Activated T-helper 1 cell treated with anti-CD3 and anti-CD28 coated beads, Interleukin-2, amount 50 U/mL, for 16 hours (primary cell): ENCODE measurements around the gene PITX1.
"Not testable (repeated sequence)": the region's sequence is repeated elsewhere in the genome, so short reads cannot be mapped to it uniquely, and the experiment has no call there.

Experiments used
- DNase-seq, 2 donors: peaks; one replicate each; pipeline ENCODE4 v3.0.0-alpha.2; 2020; ENCODE audit warnings: low read depth in 1 of 2, low spot score in 1 of 2

PITX1 gene

DNA sequence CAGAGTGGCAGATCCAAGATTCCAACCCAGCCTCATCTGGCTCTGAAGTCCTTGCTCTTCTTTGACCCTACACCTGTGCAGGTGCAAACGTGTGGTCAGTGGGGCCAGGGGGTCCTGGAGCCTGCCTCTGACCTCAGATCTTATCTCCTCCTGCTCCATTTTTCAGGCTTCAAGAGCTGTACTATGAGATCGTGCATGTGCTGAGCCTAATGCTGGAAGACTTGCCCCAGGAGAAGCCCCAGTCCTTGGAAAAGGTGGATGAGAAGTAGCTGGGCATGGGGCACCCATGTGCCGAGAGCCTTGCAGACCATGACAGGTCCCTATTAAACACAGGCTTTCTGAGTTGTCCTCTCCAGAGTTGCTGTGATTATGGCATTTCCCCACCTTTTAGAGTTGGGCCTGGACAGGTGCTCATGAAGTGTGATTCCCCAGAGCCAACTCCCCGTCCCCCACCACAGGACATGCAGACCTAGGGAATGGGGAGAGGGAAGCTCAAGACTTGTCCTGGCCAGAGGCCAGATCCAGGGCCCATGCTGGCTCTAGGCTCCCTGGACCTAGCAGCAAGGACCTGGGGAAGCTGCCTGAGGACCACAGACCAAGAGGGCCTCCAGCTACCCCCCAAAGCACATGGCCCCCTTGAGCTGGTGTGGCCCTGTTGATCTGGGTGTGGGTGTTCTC, 22.5 kb downstream of the PITX1 start:
- DNase-seq, result no peak

DNA sequence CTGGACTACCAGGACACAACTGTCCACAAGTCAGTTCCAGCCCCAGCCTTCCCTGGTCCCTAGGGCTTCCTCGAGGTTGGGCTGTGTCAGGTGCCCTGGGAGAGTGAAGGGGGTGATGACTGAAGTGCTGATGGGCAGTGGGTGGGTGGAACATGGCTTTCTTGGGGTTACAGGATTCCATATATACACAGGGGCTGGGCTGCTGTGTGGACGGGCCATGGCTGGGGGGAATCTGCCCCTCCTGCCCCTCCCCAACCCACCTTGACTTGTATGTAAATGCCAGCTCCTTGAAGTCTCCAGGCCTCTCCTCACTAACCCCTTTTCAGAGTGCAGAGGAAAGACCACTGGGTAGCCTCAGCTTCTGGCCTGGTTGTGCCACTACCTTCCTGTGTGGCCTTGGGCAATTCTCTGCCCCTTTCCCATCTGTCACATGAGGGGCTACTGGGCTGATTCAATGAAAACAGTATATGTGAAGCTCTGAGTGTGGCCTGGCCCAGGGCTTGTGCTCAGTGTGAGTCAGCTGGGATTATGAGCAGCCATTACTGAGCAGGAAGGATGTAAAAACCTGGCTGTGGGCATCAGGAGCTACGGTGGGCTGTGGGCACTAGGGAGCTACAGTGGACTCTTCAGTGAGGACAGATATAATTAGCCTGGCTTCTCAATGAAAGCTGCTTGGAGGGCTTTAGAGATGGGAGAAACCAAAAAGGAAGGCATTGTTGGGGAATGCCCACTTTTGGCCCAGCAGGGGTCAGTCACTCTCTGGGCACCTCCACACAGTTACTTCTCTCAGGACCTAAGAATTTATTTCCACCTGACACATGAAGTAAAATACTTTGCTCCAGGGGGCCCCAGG, 23.3 kb downstream of the PITX1 start:
- DNase-seq, result no peak

DNA sequence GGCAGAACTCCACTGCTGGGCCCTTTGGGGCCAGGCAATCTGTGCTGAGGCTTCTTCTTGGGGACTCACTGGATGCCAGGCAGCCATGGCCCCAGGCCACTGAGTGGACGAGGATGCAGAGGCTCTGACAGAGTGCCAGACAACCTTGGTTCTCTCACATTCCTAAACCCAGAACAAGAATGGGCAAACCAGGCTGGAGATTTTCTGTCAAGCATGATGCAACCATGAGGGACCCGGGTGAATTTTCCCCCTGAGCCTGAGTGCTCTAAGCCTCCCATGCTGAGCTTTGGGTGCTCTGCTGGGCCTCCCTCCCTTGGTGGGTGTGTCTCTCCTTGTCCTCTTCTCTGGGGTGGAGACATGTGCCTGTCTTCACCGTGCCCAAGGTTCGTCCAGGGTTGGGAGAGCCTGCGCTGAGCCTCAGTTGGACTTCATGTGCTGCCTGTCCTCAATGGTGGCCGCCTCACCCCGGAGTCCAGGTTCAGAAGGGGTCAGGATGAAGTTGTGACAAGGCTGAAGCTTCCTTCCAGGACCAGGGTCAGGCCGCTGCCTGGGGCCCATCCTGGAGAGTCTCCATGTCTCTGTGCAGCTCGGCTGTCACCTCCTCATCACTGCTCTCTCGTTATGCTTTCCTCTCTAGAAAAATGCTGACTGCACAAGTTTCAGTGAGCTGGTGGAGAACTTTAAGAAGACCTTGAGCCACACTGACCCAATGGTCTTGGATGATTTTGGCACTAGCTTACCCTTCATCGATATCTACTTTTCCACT, 24.1 kb downstream of the PITX1 start:
- DNase-seq, result no peak

DNA sequence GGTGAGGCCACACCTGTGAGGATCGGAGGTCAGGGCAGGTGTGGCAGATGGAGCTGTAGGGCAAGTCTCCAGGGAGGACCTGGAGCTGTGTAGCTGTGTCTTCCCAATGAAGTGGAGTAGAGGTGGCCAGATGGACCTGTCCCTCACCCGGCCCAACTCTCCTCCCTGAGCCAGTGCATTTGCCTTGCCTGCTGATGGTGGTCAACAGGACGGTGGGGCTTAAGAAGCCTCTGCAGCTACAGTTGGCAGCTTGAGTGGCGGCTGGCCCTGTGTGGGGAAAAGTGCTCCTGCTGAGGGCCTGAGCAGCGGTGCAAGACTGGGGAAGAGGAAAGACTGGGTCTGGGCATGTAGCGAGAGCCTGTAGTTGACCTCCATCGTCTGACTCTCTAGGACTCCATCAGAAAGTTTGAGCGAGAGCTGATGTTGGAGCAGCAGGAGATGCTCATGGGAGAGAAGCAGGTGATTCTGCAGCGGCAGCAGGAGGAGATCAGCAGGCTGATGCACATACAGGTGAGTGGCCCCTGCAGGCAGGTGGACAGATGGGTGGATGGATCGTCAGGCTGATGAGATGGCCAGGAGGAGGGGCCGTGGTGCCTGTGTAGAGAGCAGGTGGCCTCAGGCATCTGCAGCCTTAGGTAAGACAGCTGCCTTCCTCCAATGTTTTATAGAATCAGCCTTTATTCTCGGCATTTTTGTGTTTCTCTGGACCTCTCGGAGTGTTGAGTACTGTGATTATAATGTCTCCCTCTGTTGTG, 24.9 kb downstream of the PITX1 start:
- DNase-seq, result no peak

DNA sequence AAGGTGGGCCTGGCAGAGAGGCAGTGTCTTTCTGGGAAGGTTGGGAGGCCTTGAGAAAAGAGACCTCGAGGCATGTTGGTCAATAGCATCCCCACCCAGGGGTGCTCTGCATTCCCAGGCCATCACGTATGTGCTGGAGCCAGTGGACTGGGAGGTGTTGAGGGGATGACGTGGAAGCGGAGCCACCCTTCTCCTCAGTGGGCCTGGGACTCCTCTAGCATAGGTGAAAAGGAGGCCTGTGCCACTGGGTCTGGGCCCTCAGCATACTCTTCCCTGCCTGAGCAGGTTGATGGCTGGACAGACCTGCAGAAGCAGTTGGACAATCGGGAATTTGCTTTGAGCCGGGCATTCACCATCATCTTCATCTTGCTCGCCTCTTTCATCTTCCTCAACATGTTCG, 25.5 kb downstream of the PITX1 start:
- DNase-seq, result no peak

DNA sequence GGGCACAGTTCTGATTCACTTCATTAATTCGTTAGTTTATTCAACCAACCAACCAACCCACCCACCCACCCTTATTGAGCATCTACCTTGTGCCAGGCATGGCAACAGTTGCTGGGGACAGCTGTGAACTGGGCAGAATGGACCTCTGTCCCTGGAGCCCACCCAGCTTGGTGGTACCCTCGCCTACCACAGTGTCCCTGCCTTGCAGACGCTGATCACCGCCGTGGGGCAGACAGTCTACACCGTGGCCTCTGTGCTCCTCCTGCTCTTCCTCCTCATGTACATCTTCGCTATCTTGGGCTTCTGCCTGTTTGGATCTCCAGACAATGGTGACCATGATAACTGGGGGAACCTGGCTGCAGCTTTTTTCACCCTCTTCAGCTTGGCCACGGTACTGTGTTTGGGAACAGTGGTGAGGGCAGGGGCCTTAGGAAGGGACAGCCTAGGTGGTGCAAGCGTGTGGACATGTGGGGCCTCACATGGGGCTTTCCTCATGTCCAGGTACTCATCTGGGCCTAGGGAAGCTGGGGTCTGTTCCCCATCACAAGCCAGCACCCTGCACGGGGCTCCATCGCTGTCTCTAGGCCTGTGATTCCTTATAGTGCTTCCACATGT, 26.2 kb downstream of the PITX1 start:
- no peak for DNase-seq

DNA sequence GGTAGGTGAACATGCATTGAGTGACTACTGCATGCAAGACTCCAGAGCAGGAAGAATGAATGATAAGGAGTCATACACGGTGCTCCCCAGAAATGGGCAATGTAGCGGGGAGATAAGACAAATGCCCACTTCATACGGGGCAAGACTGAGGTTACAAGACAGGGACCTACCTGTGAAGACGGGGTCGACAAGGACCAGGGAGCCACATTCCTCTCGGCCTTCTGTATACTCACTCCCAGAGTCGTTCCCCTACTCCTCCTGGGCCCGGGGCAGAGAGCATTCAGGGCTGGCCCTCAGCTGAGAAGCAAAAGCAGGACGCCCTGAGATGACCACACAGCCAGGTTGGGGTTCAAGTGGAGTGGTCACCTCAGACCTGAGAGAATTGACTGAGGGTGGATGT, 26.7 kb downstream of the PITX1 start:
- DNase-seq, result no peak

DNA sequence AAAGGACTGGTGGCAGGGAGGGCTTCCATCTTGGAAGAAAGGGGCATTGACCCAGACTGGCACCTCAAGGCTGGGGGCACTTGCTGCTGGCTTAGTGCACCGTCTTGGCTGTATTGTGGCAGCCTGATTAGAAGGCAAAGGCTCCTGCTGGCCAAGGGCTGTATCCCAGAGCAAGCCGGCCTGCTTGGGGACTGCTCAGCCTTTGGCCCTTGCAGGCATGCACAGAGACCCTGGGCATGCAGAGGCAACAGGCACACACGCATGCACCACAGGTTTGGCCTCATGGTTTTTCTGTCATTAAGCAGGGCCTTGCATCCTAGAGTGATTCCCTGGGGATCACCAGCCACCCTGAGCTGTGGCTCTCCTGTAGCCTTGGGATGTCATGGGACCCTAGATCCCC, 29.0 kb downstream of the PITX1 start:
- DNase-seq, result no peak

DNA sequence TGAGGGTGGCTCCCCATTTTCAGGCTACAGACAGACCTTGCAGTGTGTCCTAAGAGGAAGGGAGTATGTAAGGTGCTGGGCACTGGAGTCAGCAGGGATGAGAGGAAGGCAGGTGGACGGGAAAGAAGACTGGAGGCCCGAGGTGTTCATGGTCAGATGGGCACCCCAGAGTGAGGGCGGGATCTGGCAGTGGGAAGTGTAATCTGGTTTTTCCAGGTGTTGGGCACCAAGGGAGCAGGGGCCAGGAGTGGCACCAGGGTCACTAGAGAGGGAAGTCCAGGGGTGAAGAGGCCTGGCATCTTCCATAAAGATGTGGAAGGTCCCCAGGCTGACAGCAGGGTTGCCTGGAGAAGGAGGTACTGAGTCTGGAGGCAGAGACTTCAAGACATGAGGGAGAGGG, 29.7 kb downstream of the PITX1 start:
- DNase-seq, result no peak

DNA sequence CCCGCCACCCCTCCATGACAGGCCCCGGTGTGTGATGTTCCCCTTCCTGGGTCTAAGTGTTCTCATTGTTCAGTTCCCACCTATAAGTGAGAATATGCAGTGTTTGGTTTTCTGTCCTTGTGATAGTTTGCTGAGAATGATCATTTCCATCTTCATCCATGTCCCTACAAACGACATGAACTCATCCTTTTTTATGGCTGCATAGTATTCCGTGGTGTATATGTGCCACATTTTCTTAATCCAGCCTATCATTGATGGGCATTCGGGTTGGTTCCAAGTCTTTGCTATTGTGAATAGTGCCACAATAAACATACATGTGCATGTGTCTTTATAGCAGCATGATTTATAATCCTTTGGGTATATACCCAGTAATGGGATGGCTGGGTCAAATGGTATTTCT, 36.0 kb downstream of the PITX1 start:
- not testable (repeated sequence) for DNase-seq

DNA sequence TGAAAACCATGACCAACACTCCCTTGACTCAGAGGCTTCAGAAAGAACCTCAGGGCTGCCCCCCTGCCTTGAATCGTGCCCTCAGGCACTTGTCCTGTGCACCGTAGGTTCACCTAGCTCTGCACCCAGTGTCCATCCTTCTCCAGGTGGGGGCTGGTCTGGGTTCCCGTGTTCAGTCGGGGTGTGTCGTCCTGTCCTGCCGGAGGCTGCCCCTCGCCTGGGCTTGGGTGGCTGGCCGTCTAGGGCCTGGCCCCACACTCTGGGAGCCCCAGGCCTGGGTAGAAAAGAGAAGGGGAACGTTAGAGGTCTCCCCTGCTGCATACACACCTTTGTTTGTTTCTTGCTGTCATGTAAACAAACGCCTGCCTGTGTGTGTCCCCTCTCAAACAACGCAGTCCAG, 37.0 kb downstream of the PITX1 start:
- DNase-seq, result no peak

DNA sequence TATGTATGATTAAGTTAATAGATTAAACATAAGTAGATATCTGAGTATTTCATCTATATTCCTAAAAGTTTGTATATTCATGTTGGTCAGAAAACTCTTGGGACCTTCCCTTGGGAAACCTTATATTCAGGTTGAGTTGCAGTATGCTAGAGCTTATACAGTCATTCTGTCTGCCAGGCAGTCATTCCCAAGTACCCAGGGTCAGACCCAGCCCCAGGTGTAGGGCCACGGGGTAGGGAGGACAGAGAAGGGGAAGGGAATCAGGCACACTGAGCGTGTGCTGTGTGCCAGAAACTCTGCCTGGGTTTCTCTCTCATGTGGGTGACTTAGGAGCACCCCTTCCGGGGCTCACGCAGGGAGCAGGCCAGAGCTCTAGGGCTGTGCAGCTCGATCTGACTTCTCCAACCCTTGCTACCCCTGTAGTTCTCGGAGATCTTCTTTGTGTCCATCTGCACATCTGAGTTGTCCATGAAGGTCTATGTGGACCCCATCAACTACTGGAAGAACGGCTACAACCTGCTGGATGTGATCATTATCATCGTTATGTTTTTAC, 38.1 kb downstream of the PITX1 start:
- no peak for DNase-seq

DNA sequence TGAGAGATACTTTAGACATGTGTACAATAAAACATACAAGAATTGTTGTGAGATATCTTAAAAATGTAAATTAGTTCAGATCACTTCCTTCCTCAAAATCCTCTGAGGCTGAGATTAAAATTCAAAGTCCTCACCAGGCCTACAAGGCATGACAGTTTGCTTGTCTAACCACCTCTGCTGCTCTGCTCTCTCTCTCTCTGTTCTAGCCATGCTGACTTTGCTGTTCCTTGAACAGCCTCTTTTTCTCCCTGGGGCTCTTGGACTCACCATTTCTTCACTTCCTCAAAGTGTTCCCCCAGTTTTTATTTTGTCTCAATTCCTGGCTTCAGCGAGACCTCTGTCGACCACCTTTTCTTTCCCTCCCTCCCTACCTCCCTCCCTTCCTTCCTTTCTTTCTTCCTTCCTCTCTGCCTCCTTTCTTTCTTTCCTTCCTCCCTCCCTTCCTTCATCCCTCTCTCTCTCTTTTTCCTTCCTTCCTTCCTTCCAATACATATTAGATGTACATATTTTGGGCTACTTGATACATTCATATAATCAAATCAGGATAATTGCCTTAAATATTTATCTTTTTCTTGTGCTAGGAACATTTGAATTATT, 39.4 kb downstream of the PITX1 start:
- no peak for DNase-seq

DNA sequence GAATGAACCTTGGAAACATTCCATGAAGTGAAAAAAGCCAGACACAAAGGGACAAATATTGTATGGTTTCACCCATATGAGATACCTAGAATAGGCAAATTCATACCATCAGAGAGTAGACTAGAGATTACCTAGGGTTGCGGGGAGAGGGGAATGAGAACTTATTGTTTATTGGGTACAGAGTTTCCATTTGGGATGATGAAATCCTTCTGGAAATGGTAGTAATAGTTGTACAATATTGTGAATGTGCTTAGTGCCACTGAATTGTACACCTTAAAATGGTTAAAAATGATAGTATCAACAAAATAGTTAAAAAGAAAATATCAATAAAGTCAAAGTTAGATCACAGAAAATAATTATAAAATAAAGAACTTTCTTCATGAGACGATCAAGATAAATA, 40.9 kb downstream of the PITX1 start:
- no peak for DNase-seq

DNA sequence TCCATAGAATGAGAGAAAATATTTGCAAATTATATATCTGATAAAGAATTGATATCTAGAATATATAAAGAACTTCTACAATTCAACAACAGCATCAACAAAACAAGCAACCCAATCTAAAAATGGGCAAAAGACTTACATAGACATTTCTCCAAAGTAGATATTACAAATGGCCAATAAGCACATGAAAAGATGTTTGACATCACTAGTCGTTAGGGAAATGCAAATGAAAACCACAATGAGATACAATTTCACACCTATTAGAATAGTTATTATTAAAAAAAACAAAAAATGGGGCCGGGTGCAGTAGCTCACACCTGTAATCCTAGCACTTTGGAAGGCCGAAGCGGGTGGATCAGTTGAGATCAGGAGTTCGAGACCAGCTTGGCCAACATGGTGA, 41.9 kb downstream of the PITX1 start:
- no peak for DNase-seq

DNA sequence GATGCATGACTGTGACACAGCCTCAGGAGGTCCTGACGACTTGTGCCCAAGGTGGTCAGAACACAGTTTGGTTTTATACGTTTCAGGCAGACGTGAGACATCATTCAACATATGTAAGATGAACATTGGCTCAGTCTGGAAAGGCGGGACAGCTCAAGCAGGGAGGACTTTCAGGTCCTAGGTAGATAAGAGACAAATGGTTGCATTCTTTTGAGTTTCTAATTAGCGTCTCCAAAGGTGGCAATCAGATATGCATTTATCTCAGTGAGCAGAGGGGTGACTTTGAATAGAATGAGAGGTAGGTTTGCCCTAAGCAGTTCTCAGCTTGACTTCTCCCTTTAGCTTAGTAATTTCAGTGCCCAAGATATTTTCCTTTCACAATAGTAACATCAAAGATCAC, 43.8 kb downstream of the PITX1 start:
- not testable (repeated sequence) for DNase-seq

DNA sequence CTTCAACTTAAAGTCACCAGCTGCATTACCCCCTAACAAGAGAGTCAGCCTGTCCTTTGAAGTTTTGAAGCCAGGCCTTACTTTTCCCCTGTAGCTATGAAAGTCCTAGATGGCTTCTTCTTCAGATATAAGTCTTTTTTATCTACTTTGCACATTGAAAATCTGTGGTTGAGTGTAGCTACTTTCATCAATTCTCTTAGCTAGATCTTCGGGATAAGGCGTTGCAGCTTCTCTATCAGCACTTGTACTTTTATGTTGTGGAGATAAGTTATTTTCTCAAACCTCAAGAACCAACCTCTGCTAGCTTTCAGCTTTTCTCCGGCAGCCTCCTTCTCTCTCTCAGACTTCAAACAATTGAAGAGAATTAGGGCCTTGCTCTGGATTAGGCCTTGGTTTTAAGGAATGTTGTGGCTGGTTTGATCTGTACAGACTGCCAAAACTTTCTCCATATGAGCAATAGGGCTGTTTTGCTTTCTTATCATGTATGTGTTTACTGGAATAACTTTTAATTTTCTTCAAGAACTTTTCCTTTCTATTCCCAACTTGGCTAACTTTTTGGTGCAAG, 44.7 kb downstream of the PITX1 start:
- no peak for DNase-seq

DNA sequence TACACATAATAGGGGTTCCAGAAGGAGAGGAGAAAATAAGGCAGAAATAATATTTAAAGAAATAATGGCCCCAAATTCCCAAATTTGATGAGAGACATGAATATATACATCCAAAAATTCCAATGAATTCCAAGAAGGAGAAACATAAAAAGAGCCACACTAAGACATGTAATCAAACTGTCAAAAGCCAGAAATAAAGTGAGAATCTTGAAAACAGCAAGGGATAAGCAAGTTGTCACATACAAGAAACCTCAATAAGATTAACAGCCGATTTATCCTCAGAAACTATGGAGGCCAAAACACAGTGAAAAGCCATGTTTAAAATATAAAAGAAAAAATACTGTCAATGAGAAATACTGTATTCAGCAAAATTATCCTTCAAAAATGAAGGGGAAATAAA, 51.8 kb downstream of the PITX1 start:
- no peak for DNase-seq

DNA sequence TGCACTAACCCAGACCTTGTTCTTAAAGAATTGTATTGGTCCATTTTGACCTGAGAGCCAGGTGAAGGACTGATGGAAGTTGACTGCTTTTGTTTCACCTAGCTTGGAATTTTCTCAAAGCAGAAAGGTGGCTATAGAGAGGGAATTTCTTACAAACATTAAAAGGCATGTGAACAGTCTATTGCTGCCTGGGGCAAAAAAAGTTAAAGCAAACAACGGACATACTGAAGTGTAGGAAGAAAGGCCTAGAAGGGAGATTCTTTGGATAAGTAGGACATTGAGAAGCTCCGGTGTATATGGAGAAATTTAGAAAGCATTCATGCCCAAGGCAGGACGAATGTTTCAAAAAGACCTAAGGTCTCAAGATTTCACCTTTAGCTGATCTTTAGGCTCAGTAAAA, 54.6 kb downstream of the PITX1 start:
- no peak for DNase-seq
